ENCODE results near the gene CRYZL1. TPM values are rescaled to one million over a fixed set of nuclear protein-coding genes. Genes with fewer than 3 reads are reported as not detected.

The CRYZL1 gene
- total and polyA plus RNA-seq, 2 experiments from 2014 or later = 13.6 to 37.4 TPM

DNA sequence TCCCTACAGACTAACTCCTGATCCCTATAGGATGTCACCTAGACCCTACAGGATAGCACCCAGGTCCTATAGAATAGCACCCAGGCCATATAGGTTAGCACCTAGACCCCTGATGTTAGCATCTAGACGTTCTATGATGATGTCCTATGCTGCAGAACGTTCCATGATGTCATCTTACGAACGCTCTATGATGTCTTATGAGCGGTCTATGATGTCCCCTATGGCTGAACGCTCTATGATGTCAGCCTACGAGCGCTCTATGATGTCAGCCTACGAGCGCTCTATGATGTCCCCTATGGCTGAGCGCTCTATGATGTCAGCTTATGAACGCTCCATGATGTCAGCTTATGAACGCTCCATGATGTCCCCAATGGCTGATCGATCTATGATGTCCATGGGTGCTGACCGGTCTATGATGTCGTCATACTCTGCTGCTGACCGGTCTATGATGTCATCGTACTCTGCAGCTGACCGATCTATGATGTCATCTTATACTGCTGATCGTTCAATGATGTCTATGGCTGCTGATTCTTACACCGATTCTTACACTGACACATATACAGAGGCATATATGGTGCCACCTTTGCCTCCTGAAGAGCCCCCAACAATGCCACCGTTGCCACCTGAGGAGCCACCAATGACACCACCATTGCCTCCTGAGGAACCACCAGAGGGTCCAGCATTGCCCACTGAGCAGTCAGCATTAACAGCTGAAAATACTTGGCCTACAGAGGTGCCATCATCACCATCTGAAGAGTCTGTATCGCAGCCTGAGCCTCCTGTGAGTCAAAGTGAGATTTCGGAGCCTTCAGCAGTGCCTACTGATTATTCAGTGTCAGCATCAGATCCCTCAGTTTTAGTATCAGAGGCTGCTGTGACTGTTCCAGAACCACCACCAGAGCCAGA lies 89.2 kb downstream of the CRYZL1 start:
- Histone ChIP-seq H3K27me3 (replicated peaks; ENCODE audit: insufficient read depth) (no peaks in the 10 kb centered on the region), H4K20me1 (ENCODE audit: insufficient read depth) (peaks cover 11% of the 10 kb centered on the region; the same call in 1 of the 2 replicates), H3K9ac (no peak overlapping the region), H3K36me3 (ENCODE audit: low read depth) (peaks cover 67% of the 10 kb centered on the region), H3K4me2 (ENCODE audit: unreplicated experiment) (no peak overlapping the region), H3K9me3 (ENCODE audit: low read depth) (no peaks in the 10 kb centered on the region), H3K4me3 (no peak overlapping the region), H3K4me1 (ENCODE audit: insufficient read depth) (peaks cover 8% of the 10 kb centered on the region; the same call in 1 of the 2 replicates), H3K9me2 (ENCODE audit: insufficient read depth) (no peaks in the 10 kb centered on the region), H3K27ac (no peak overlapping the region), H3K79me2 (ENCODE audit: insufficient read depth) (peaks cover 100% of the 10 kb centered on the region), H2AFZ (no peak overlapping the region), H3F3A (ENCODE audit: insufficient read depth) (peaks cover 17% of the 10 kb centered on the region)
- peak; percentile 47 for DNase-seq
- 99% methylated on average over 24 of the region's 24 CpGs for WGBS, 2 experiments (ENCODE audit: low coverage in 1 of 2, low lambda C conversion rate in 2 of 2, missing lambda C conversion rate in 2 of 2)
- TF ChIP-seq EZH2phosphoT487 (IDR thresholded peaks at IDR 0.05; ENCODE audit: insufficient read depth, low read depth) = no peak
- TF ChIP-seq EZH2 (IDR thresholded peaks at IDR 0.05; ENCODE audit: insufficient read depth, poor library complexity, severe bottlenecking) = no peak
- in situ Hi-C loops (cut with MboI) = no loop called here

DNA sequence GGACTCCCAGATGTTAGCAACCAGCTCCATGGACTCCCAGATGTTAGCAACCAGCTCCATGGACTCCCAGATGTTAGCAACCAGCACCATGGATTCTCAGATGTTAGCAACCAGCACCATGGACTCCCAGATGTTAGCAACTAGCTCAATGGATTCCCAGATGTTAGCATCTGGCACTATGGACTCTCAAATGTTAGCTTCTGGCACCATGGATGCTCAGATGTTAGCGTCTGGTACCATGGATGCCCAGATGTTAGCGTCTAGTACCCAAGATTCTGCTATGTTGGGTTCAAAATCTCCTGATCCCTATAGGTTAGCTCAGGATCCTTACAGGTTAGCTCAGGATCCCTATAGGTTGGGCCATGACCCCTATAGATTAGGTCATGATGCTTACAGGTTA lies 89.9 kb downstream of the CRYZL1 start:
- in situ Hi-C loops (cut with MboI) = no loop called here
- Histone ChIP-seq H3K4me1 (ENCODE audit: insufficient read depth) (peaks cover 8% of the 10 kb centered on the region; the same call in 1 of the 2 replicates), H3K79me2 (ENCODE audit: insufficient read depth) (peaks cover 100% of the 10 kb centered on the region), H3K27ac (no peak overlapping the region), H3K4me3 (no peak overlapping the region), H3K4me2 (ENCODE audit: unreplicated experiment) (no peak overlapping the region), H3K9ac (no peak overlapping the region), H2AFZ (no peak overlapping the region), H4K20me1 (ENCODE audit: insufficient read depth) (peaks cover 11% of the 10 kb centered on the region; the same call in 1 of the 2 replicates), H3F3A (ENCODE audit: insufficient read depth) (peaks cover 17% of the 10 kb centered on the region), H3K36me3 (ENCODE audit: low read depth) (peaks cover 74% of the 10 kb centered on the region), H3K27me3 (replicated peaks; ENCODE audit: insufficient read depth) (no peaks in the 10 kb centered on the region), H3K9me2 (ENCODE audit: insufficient read depth) (no peaks in the 10 kb centered on the region), H3K9me3 (ENCODE audit: low read depth) (no peaks in the 10 kb centered on the region)
- 77 to 79% methylated on average over 2 of the region's 2 CpGs for WGBS, 2 experiments (ENCODE audit: low coverage in 1 of 2, low lambda C conversion rate in 2 of 2, missing lambda C conversion rate in 2 of 2)
- TF ChIP-seq EZH2 (IDR thresholded peaks at IDR 0.05; ENCODE audit: insufficient read depth, poor library complexity, severe bottlenecking) (no peak), EZH2phosphoT487 (IDR thresholded peaks at IDR 0.05; ENCODE audit: insufficient read depth, low read depth) (no peak)
- no peak for DNase-seq

DNA sequence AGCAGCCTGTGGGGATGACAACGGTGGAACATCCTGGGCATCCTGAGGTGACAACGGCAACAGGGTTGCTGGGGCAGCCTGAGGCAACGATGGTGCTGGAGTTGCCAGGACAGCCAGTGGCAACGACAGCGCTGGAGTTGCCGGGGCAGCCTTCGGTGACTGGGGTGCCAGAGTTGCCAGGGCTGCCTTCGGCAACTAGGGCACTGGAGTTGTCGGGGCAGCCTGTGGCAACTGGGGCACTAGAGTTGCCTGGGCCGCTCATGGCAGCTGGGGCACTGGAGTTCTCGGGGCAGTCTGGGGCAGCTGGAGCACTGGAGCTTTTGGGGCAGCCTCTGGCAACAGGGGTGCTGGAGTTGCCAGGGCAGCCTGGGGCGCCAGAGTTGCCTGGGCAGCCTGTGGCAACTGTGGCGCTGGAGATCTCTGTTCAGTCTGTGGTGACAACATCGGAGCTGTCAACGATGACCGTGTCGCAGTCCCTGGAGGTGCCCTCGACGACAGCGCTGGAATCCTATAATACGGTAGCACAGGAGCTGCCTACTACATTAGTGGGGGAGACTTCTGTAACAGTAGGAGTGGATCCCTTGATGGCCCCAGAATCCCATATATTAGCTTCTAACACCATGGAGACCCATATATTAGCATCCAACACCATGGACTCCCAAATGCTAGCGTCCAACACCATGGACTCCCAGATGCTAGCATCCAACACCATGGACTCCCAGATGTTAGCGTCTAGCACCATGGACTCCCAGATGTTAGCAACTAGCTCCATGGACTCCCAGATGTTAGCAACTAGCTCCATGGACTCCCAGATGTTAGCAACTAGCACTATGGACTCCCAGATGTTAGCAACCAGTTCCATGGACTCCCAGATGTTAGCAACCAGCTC lies 90.5 kb downstream of the CRYZL1 start:
- Histone ChIP-seq H3K9me3 (ENCODE audit: low read depth) (no peaks in the 10 kb centered on the region), H3K9me2 (ENCODE audit: insufficient read depth) (no peaks in the 10 kb centered on the region), H3K27ac (no peak overlapping the region), H3K36me3 (ENCODE audit: low read depth) (peaks cover 79% of the 10 kb centered on the region), H3K9ac (no peak overlapping the region), H3K4me3 (no peak overlapping the region), H3K27me3 (replicated peaks; ENCODE audit: insufficient read depth) (no peaks in the 10 kb centered on the region), H4K20me1 (ENCODE audit: insufficient read depth) (peaks cover 12% of the 10 kb centered on the region; the same call in 1 of the 2 replicates), H2AFZ (no peak overlapping the region), H3K79me2 (ENCODE audit: insufficient read depth) (peaks cover 100% of the 10 kb centered on the region), H3K4me2 (ENCODE audit: unreplicated experiment) (no peak overlapping the region), H3K4me1 (ENCODE audit: insufficient read depth) (peaks cover 10% of the 10 kb centered on the region), H3F3A (ENCODE audit: insufficient read depth) (peaks cover 16% of the 10 kb centered on the region)
- in situ Hi-C loops (cut with MboI) = no loop called here
- TF ChIP-seq EZH2 (IDR thresholded peaks at IDR 0.05; ENCODE audit: insufficient read depth, poor library complexity, severe bottlenecking) (no peak), EZH2phosphoT487 (IDR thresholded peaks at IDR 0.05; ENCODE audit: insufficient read depth, low read depth) (no peak)
- 95 to 97% methylated on average over 23 of the region's 23 CpGs for WGBS, 2 experiments (ENCODE audit: low coverage in 1 of 2, low lambda C conversion rate in 2 of 2, missing lambda C conversion rate in 2 of 2)
- DNase-seq = no peak
